HepG2 (cell line): ENCODE data around the gene FAM78B. TPM values are rescaled to one million over a fixed set of nuclear protein-coding genes. Genes with fewer than 3 reads are reported as not detected.

Source experiments
- ATAC-seq: fragments of 200-7000 bp; cut with Tn5 transposase; 3 replicates; pipeline ENCODE4 v1.9.1; 2020; ENCODE audit warnings: mild to moderate bottlenecking, moderate library complexity
- BruUV-seq: library from RNA; stranded (reverse); fragments of 400-500 nt; replicated peaks from 2 replicates; lab custom pipeline; 2021; lab: Mats Ljungman, UMichigan
- CTCF ChIA-PET: fragments of 300-600 bp; formaldehyde crosslinking; extraction: SDS; loops from one replicate; lab custom pipeline; 2021; ENCODE audit warnings: low total read pairs, inconsistent platforms, low intra/inter-chr PET ratio; lab: Yijun Ruan, JAX
- POLR2A ChIA-PET: fragments of 350-600 bp; sonication (Branson Sonifier 250); formaldehyde crosslinking; loops from one replicate; lab custom pipeline; 2020; ENCODE audit warnings: antibody characterized with exemption, inconsistent platforms; lab: Yijun Ruan, JAX
- DNase-seq: peaks from one replicate; pipeline ENCODE4 v3.0.0-alpha.2; 2015; ENCODE audit warnings: low spot score
- FAIRE-seq: peaks from 3 replicates; lab custom pipeline; 2011; peaks lifted over from hg19 to GRCh38; lab: Jason Lieb, UNC
- H2AFZ ChIP-seq: one replicate; pipeline ENCODE4 v1.6.1; 2011; ENCODE audit warnings: low read length, inconsistent platforms
- H3K27ac ChIP-seq: fragments of 300-600 bp; 3 replicates; pipeline ENCODE4 v1.8.0; 2011; ENCODE audit warnings: mixed run types, mild to moderate bottlenecking, mixed read lengths, low read length, inconsistent platforms; ENCODE audit not compliant: insufficient read depth; ENCODE audit errors: extremely low read length
- H3K27me3 ChIP-seq, 2 experiments: fragments of 200-600 bp in 1 of 2; 2 replicates in 1 of 2; 3 replicates in 1 of 2; pipeline versions ENCODE4 v1.6.0 to v1.8.0; 2011; ENCODE audit warnings: low read length in 2 of 2, mild to moderate bottlenecking in 2 of 2, moderate library complexity in 2 of 2, inconsistent platforms in 1 of 2; ENCODE audit not compliant: insufficient read depth in 2 of 2, control insufficient read depth in 1 of 2
- H3K36me3 ChIP-seq, 2 experiments: fragments of 200-600 bp in 1 of 2; replicated peaks in 1 of 2; 2 replicates in 1 of 2; 3 replicates in 1 of 2; pipeline versions ENCODE4 v1.5.1 to v1.8.0; 2011; ENCODE audit warnings: low read length in 2 of 2, inconsistent platforms in 1 of 2; ENCODE audit not compliant: insufficient read depth in 2 of 2, control insufficient read depth in 1 of 2
- H3K4me1 ChIP-seq: 2 replicates; pipeline ENCODE4 v1.5.1; 2012; ENCODE audit warnings: low read length, inconsistent platforms; ENCODE audit not compliant: insufficient read depth
- H3K4me2 ChIP-seq: 2 replicates; pipeline ENCODE4 v1.6.0; 2011; ENCODE audit warnings: low read depth, low read length, inconsistent platforms
- H3K4me3 ChIP-seq, 3 experiments: fragments of 200-600 bp in 1 of 3; sonication (generic), shearing (Covaris generic) in 1 of 3; replicated peaks in 1 of 3; 2 replicates each; pipeline ENCODE4 v1.5.1; 2011 to 2016; ENCODE audit warnings: low read length in 3 of 3, inconsistent platforms in 2 of 3, low read depth in 2 of 3, mild to moderate bottlenecking in 2 of 3, control low read depth in 1 of 3, mixed read lengths in 1 of 3; ENCODE audit not compliant: insufficient read depth in 1 of 3
- H3K79me2 ChIP-seq: one replicate; pipeline ENCODE4 v1.6.1; 2011; ENCODE audit warnings: low read length, inconsistent platforms; ENCODE audit not compliant: insufficient read depth
- H3K9ac ChIP-seq: 2 replicates; pipeline ENCODE4 v1.6.0; 2011; ENCODE audit warnings: mild to moderate bottlenecking, low read depth, low read length, inconsistent platforms; ENCODE audit not compliant: insufficient read depth
- H3K9me3 ChIP-seq: 2 replicates; pipeline ENCODE4 v1.5.1; 2012; ENCODE audit warnings: mild to moderate bottlenecking, low read length
- H4K20me1 ChIP-seq: 2 replicates; pipeline ENCODE4 v1.6.0; 2011; ENCODE audit warnings: inconsistent platforms, mild to moderate bottlenecking, low read length, moderate library complexity; ENCODE audit not compliant: insufficient read depth
- AKNA ChIP-seq: sonication (generic); formaldehyde crosslinking; IDR thresholded peaks from 2 replicates; pipeline ENCODE4 v1.4.0; 2020; ENCODE audit warnings: missing genetic modification reagents, borderline replicate concordance
- CENPBD1 ChIP-seq: sonication (generic); formaldehyde crosslinking; IDR thresholded peaks from 2 replicates; pipeline ENCODE4 v1.8.0; 2022; ENCODE audit warnings: missing genetic modification reagents, low read depth, mild to moderate bottlenecking, borderline replicate concordance
- KMT2A ChIP-seq: sonication (generic); formaldehyde crosslinking; IDR thresholded peaks from 2 replicates; pipeline ENCODE4 v1.4.0; 2020; ENCODE audit warnings: missing genetic modification reagents
- MED13 ChIP-seq: sonication (generic); formaldehyde crosslinking; IDR thresholded peaks from 2 replicates; pipeline ENCODE4 v1.5.0; 2020; ENCODE audit warnings: missing genetic modification reagents
- PAX8 ChIP-seq: sonication (generic); formaldehyde crosslinking; IDR thresholded peaks from 2 replicates; pipeline ENCODE4 v1.8.0; 2022; ENCODE audit warnings: mild to moderate bottlenecking, missing genetic modification reagents, borderline replicate concordance
- SYNCRIP ChIP-seq: fragments of 200-400 bp; formaldehyde crosslinking; IDR thresholded peaks from 2 replicates; pipeline ENCODE4 v1.6.1; 2018; ENCODE audit warnings: mild to moderate bottlenecking, low read depth, low read length; ENCODE audit not compliant: insufficient read depth
- U2AF1 ChIP-seq: fragments of 200-400 bp; formaldehyde crosslinking; optimal IDR thresholded peaks from 2 replicates; pipeline ENCODE3; 2017; ENCODE audit warnings: mild to moderate bottlenecking, low read depth, low read length
- ZBTB38 ChIP-seq: sonication (generic); formaldehyde crosslinking; IDR thresholded peaks from 2 replicates; pipeline ENCODE4 v1.5.1; 2020; ENCODE audit warnings: mild to moderate bottlenecking, missing genetic modification reagents
- ZFP37 ChIP-seq: sonication (generic); formaldehyde crosslinking; IDR thresholded peaks from 2 replicates; pipeline ENCODE4 v1.4.0; 2020; ENCODE audit warnings: missing genetic modification reagents, borderline replicate concordance
- ZNF160 ChIP-seq: sonication (generic); formaldehyde crosslinking; IDR thresholded peaks from 2 replicates; pipeline ENCODE4 v1.8.0; 2022; ENCODE audit warnings: mild to moderate bottlenecking, inconsistent platforms, missing genetic modification reagents
- ZNF292 ChIP-seq: sonication (generic); formaldehyde crosslinking; IDR thresholded peaks from 2 replicates; pipeline ENCODE4 v1.8.1; 2022; ENCODE audit warnings: mild to moderate bottlenecking, low read depth, missing genetic modification reagents, borderline replicate concordance
- ZNF749 ChIP-seq: sonication (generic); formaldehyde crosslinking; IDR thresholded peaks from 2 replicates; pipeline ENCODE4 v1.8.0; 2022; ENCODE audit warnings: mild to moderate bottlenecking, missing genetic modification reagents, moderate library complexity, borderline replicate concordance
- ZNF839 ChIP-seq: sonication (generic); formaldehyde crosslinking; IDR thresholded peaks from 2 replicates; pipeline ENCODE4 v1.4.0; 2020; ENCODE audit warnings: missing genetic modification reagents, mild to moderate bottlenecking, borderline replicate concordance
- ZSCAN21 ChIP-seq: sonication (generic); formaldehyde crosslinking; IDR thresholded peaks from 2 replicates; pipeline ENCODE4 v1.8.0; 2022; ENCODE audit warnings: mild to moderate bottlenecking, missing genetic modification reagents, moderate library complexity, borderline replicate concordance
- WGBS: methylation state at CpG from one replicate; pipeline ENCODE4 v1.1.6; 2017; ENCODE audit warnings: low lambda C conversion rate; 5-methylcytosine and 5-hydroxymethylcytosine counted together
- in situ Hi-C: cut with HindIII; loops from 2 replicates; pipeline ENCODE4 v1.10.0; 2017; ENCODE audit warnings: low pct_unique_long_range_greater_than_20kb; ENCODE audit not compliant: extremely low pct_ligation_motif_present
- intact Hi-C: fragments of 100-400 bp; cut with micrococcal nuclease; formaldehyde crosslinking; loops from one replicate; pipeline ENCODE4 v1.10.0; 2022; ENCODE audit not compliant: unreplicated experiment
- polyA plus RNA-seq, 8 experiments: library from polyadenylated mRNA; depleted of rRNA in 3 of 8; stranded (reverse) in 7 of 8; unstranded in 1 of 8; fragments of >200 nt; fragmentation: Illumina TruSeq in 4 of 8; extraction: Trizol in 4 of 8; gene quantifications; 2 replicates each; pipeline versions ENCODE4 v1.2.1 to v1.2.3, GENCODE V29; 2011 to 2016; ENCODE audit warnings: low read depth in 4 of 8, missing spikeins in 1 of 8, mixed read lengths in 1 of 8; ENCODE audit not compliant: insufficient read depth in 1 of 8
- total RNA-seq, 5 experiments: library from RNA; depleted of rRNA; stranded (reverse); fragments of >200 nt; fragmentation: Illumina TruSeq; extraction: Trizol; gene quantifications; 2 replicates each; pipeline ENCODE4 v1.2.3, GENCODE V29; 2016; ENCODE audit warnings: low read depth in 1 of 5

FAM78B gene
- total and polyA plus RNA-seq, 2 of the 13 experiments (the other 11 are each of a cell fraction or from before 2014, with no cell fraction given) = 0.22 to 0.31 TPM

- ChIA-PET POLR2A (no interaction called here), CTCF (no interaction called here)
- H3K4me1 ChIP-seq = no peaks in the 10 kb centered on the region
- H2AFZ ChIP-seq = no peak overlapping the region
- no peak for TF ChIP-seq ZBTB38 (CRISPR knock-in tag)
- TF ChIP-seq ZSCAN21 (CRISPR knock-in tag) = no peak
- no peak for TF ChIP-seq ZNF160 (CRISPR knock-in tag)
- TF ChIP-seq U2AF1 = no peak
- no peak for TF ChIP-seq MED13
- TF ChIP-seq ZFP37 (CRISPR knock-in tag) = no peak
- H3K9me3 ChIP-seq = no peaks in the 10 kb centered on the region
- intact Hi-C loops (no loop called here), in situ Hi-C loops (no loop called here)
- no peaks in the 10 kb centered on the region for H4K20me1 ChIP-seq
- ATAC-seq (no peak), FAIRE-seq (no peak), DNase-seq (no peak)
- no peaks in the 10 kb centered on the region for H3K79me2 ChIP-seq
- 52% methylated on average over 10 of the region's 11 CpGs for WGBS
- H3K9ac ChIP-seq = no peak overlapping the region
- no TSS peak for BruUV-seq
- no peak overlapping the region for H3K4me3 ChIP-seq
- no peak overlapping the region for H3K4me2 ChIP-seq
- H3K36me3 ChIP-seq = no peaks in the 10 kb centered on the region
- peaks cover 0 to 5% of the 10 kb centered on the region in 2 experiments; a peak in 1 of 5 replicates for H3K27me3 ChIP-seq
- H3K27ac ChIP-seq = no peak overlapping the region
Observed at GRCh38 chr1:166119471-166119965, 47.3 kb downstream of the FAM78B start.

- H3K9me3 ChIP-seq = no peaks in the 10 kb centered on the region
- ATAC-seq (no peak), DNase-seq (no peak), FAIRE-seq (no peak)
- no peak overlapping the region for H2AFZ ChIP-seq
- ChIA-PET CTCF (no interaction called here), POLR2A (no interaction called here)
- H3K27me3 ChIP-seq = peaks cover 0 to 5% of the 10 kb centered on the region in 2 experiments; a peak in 1 of 5 replicates
- no peaks in the 10 kb centered on the region for H3K4me1 ChIP-seq
- no peak overlapping the region for H3K9ac ChIP-seq
- H3K79me2 ChIP-seq = no peaks in the 10 kb centered on the region
- H3K36me3 ChIP-seq = no peaks in the 10 kb centered on the region
- no peaks in the 10 kb centered on the region for H4K20me1 ChIP-seq
- no peak overlapping the region for H3K4me2 ChIP-seq
- intact Hi-C loops = no loop called here
- H3K27ac ChIP-seq = no peak overlapping the region
- WGBS = 8% methylated on average over 5 of the region's 5 CpGs
- in situ Hi-C loops = no loop called here
- no TSS peak for BruUV-seq
- H3K4me3 ChIP-seq = no peak overlapping the region
- no peak for TF ChIP-seq PAX8 (CRISPR knock-in tag)
- TF ChIP-seq ZNF292 (CRISPR knock-in tag) = no peak
- TF ChIP-seq CENPBD1 (CRISPR knock-in tag) = no peak
- TF ChIP-seq AKNA = no peak
- no peak for TF ChIP-seq SYNCRIP
- no peak for TF ChIP-seq ZNF749
- no peak for TF ChIP-seq KMT2A (CRISPR knock-in tag)
- TF ChIP-seq ZNF839 (CRISPR knock-in tag) = no peak
Observed at GRCh38 chr1:166117776-166118175, 49.0 kb downstream of the FAM78B start.
